Lower leg skin (tissue), 3 donors: ENCODE measurements around the gene RHBG.

ENCODE experiments used
- POLR2A ChIP-seq, 2 donors: fragments of 450-650 bp; IDR thresholded peaks; one replicate each; pipeline ENCODE4 v1.6.1; 2016 to 2017; ENCODE audit warnings: antibody characterized with exemption in 2 of 2, mild to moderate bottlenecking in 1 of 2, moderate library complexity in 1 of 2
- TF ChIP-seq, protein P1 (sequence below), 3 donors: fragments of 450-650 bp; IDR thresholded peaks; one replicate each; pipeline ENCODE4 v1.5.1; 2016; ENCODE audit warnings: antibody characterized with exemption in 3 of 3, mild to moderate bottlenecking in 3 of 3, moderate library complexity in 2 of 3

DNA sequence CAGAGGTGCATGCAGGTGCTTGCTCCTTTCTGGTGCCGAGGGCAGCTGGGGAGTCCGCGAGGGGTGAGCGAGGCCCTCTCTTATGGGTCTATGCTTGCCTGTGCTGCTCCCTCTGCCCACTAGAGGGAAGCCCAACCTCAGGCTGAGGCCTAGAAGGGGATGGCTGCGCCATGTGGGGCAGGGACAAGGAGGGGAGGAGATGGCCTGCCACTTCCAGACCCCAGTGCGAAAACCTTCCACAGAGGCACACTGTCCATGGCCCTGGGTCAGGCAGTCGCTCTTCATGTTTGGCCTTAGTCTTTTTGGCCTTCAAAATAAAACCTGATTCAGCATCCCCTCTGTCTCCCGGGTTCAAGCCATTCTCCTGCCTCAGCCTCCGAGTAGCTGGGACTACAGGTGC lies 14.0 kb downstream of the RHBG start:
- TF ChIP-seq, protein P1, sequence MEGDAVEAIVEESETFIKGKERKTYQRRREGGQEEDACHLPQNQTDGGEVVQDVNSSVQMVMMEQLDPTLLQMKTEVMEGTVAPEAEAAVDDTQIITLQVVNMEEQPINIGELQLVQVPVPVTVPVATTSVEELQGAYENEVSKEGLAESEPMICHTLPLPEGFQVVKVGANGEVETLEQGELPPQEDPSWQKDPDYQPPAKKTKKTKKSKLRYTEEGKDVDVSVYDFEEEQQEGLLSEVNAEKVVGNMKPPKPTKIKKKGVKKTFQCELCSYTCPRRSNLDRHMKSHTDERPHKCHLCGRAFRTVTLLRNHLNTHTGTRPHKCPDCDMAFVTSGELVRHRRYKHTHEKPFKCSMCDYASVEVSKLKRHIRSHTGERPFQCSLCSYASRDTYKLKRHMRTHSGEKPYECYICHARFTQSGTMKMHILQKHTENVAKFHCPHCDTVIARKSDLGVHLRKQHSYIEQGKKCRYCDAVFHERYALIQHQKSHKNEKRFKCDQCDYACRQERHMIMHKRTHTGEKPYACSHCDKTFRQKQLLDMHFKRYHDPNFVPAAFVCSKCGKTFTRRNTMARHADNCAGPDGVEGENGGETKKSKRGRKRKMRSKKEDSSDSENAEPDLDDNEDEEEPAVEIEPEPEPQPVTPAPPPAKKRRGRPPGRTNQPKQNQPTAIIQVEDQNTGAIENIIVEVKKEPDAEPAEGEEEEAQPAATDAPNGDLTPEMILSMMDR (IDR thresholded peaks at IDR 0.05), result peak in 1 of 3 donors; percentile 15
- TF ChIP-seq POLR2A (IDR thresholded peaks at IDR 0.05), result no peak
